H1 (cell line): ENCODE data around the gene TRDMT1. TPM values are rescaled to one million over a fixed set of nuclear protein-coding genes. Genes with fewer than 3 reads are reported as not detected.

Experiments used
- JUND ChIP-seq: IDR thresholded peaks from 2 replicates; pipeline ENCODE4 v1.6.1; 2011; ENCODE audit warnings: mild to moderate bottlenecking, improper control_type of control experiment, low read length
- polyA plus RNA-seq, 7 experiments: library from polyadenylated mRNA; depleted of rRNA in 3 of 7; stranded (reverse) in 5 of 7; unstranded in 2 of 7; fragments of >200 nt in 5 of 7; fragments of 200-250 nt in 2 of 7; gene quantifications; 1 replicate in 5 of 7; 2 replicates in 1 of 7; 4 replicates in 1 of 7; pipeline versions ENCODE4 v1.2.1 to v1.2.3, GENCODE V29; 2011 to 2013; ENCODE audit warnings: missing spikeins in 2 of 7, mixed read lengths in 2 of 7
- total RNA-seq: library from RNA; stranded (reverse); fragmentation: NEBNext Ultra II Directional; extraction: Animal tissue kit (Norgen Biotek cat#: 25700); gene quantifications from 2 replicates; pipeline ENCODE4 v1.2.1, GENCODE V29; 2021

Gene TRDMT1
- total and polyA plus RNA-seq, 2 of the 8 experiments (the other 6 are each of a cell fraction or from before 2014, with no cell fraction given), result 7.4 to 21.4 TPM

DNA sequence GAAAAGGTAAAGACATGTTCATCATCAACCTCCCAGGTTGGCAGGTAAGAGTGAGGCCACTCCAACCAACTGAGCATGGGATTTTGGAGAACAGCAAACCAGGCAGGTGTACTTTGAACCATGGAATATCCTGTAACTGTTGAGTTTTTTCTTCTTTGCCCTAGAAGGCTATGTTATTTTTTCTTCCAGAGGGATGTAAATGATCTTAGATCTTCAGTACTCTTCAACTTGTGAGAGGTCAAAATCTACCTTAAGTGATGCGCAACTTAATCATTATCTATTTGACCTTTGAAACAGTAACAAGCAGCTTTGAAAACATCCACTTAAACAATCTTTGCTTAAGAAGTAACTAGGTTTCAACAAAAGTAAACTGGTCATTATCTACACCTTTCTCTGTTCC is 71.7 kb downstream of the TRDMT1 start, which contains the start of gene CUBN (continued):
- no peak for TF ChIP-seq JUND
